Testis (tissue), 2 donors: ENCODE measurements around the gene KCNRG.

Source experiments
- POLR2A ChIP-seq: fragments of 450-650 bp; IDR thresholded peaks from one replicate; pipeline ENCODE4 v1.6.1; 2017; ENCODE audit warnings: antibody characterized with exemption, mild to moderate bottlenecking, moderate library complexity
- TF ChIP-seq, protein P1 (sequence below), 3 experiments: fragments of 450-650 bp in 2 of 3; fragments of 200-600 bp in 1 of 3; sonication (generic) in 1 of 3; IDR thresholded peaks; one replicate each; pipeline ENCODE4 v1.5.1; 2016 to 2019; ENCODE audit warnings: antibody characterized with exemption in 3 of 3, mild to moderate bottlenecking in 2 of 3, moderate library complexity in 1 of 3

- no peak for TF ChIP-seq POLR2A
- TF ChIP-seq, protein P1, sequence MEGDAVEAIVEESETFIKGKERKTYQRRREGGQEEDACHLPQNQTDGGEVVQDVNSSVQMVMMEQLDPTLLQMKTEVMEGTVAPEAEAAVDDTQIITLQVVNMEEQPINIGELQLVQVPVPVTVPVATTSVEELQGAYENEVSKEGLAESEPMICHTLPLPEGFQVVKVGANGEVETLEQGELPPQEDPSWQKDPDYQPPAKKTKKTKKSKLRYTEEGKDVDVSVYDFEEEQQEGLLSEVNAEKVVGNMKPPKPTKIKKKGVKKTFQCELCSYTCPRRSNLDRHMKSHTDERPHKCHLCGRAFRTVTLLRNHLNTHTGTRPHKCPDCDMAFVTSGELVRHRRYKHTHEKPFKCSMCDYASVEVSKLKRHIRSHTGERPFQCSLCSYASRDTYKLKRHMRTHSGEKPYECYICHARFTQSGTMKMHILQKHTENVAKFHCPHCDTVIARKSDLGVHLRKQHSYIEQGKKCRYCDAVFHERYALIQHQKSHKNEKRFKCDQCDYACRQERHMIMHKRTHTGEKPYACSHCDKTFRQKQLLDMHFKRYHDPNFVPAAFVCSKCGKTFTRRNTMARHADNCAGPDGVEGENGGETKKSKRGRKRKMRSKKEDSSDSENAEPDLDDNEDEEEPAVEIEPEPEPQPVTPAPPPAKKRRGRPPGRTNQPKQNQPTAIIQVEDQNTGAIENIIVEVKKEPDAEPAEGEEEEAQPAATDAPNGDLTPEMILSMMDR (IDR thresholded peaks at IDR 0.05), result no peak
Observed at GRCh38 chr13:50070186-50070585, 54.9 kb downstream of the KCNRG start.
